Anterior cingulate cortex (tissue), 58 donors: ENCODE measurements around the gene CDH13.

Source experiments
- DNase-seq, 58 donors: peaks; one replicate each; lab custom pipeline; 2025; lab: John Stamatoyannopoulos, UW

Gene CDH13

DNA sequence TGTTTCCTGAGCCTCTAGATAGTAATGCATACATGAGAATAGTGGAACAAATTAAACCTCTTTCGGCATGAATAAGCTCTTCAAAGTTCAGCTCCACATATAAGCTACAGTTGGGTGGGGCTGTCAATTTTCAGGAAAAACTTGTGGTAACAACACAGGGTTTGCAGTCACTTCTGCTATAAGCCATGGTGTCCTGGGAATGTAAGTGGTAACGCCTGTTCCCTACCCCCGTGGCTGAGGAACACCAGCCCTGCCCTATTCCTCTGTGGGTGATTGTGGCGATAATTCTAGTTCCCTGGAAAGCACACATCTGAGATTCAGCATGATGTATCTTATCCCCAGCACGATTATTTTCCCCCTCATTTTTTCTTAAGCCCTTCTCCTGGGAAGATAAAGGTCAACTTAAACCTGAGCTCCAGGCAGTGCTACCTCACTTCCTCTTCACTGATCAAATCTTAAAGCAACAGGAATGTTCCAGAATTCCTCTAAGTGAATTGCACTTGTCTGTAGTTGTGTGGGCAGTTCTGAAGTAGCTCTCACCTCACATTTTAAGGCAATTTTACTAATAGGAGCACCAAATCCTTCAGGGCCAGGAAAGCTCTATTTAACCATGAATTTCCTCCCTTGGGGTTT is 680.3 kb downstream of the CDH13 start:
- DNase-seq: no peak

DNA sequence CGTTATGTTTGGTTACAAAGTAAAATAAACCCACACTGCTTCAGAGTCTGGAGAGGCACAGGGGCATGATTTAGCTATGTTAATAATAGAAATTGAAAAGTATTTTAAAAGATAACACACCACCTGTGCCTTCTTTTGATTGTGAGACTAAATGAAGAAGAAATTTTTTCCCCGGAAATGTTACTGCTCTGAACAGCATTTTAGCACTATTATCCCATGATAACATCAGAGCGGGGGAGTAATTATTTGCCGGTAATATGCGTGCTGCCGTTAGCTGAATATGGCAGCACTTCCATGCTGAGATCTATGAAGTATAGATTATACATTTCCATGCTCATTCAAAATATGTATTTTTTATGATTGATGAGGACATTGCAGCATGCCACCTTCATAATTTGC is 680.8 kb downstream of the CDH13 start:
- DNase-seq: no peak

DNA sequence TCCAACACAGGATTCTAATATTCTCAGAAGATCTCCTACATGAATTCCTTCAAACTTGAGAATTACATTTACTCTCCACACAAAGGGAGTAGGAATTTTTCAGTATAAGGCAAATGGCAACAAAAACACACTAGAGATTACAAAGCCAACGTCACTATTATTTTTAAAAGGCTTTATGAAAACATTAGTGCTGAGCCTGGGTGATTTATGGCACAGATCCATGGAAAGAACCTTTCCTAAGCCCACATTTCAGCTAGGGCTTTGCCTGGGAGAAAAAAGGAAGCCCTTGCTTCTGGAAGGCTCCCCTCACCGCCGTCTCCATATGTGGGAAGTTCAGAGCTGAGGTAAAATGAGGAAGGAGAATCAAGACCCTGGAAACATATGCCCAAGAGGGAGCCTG is 681.6 kb downstream of the CDH13 start:
- no peak for DNase-seq

DNA sequence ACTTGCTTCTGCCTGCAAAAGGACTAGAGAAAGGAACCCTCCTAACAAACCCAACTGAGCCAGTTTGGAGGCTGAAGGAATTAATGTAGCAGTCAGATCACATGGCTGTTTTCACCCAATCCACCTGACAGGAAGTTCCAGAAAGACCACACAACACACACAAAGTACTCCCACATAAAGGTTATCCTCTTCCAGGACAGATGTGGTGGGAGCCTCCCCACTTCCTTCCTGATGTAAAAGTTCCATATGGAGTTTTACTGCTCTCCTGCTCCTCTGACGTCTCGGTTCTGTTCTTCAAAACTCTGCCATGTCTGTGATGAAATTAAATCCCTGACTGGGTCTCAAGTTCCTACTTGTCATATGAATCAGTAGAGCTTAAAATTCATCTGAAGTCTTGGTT is 684.0 kb downstream of the CDH13 start:
- no peak for DNase-seq

DNA sequence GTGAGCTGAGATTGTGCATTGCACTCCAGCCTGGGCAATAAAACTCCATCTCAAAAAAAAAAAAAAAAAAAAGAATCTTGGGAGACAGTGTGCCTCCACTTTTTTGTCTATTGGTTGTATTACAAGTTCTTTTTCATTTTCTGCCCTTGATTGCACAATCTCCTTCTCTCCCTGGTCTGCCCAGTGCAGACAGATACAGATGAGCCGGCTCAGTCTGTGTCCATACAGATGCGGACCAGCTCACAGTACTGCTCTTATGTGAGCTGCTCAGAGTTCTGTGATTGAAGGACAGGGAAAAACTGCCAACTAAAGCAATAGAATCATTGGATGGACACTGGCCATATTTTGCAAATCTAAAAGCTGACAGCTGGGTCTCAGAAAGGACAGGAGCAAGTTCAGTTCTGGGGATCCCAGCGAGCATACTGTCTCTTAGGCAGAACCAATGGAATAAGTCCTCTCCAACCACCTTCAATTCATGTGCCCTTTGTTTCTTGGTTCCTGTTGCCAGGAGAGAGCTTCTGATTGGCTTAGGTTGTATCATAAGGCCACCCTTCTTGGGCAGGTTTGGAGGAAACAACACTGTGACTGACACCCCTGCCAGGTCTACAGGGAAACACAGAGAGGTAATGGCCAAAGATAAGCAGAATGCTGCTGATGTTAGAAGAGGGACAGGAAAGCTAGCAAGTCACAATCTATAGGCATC is 685.4 kb downstream of the CDH13 start:
- DNase-seq: peak in 3 of 58 donors; percentile 1 to 8 (median 6)

DNA sequence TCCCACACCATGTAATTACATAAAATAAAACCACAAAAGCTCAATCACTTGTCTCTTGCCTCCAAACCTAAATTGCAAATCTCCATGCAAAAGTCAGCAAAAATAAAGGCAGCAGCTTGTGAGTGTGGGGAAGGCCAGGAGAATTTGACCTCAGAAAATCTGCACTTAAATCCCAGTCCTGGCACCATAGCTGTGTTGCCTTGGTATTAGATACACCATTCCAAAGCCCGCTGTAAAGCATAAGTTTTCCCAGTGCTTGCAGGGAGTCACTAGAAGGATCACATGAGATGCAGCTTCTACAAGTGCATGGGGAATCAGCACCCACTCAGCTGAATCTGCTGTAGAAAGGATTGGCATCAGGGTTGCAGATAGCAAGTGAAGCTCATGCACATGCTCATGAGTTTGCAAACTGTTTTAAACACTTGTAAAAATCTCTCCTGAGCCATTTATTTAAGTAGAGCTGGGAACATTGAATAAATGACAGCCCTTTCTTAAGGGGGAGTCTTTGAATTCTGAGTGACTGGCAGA is 686.0 kb downstream of the CDH13 start:
- peak in 2 of 58 donors; percentile 7 to 8 for DNase-seq

DNA sequence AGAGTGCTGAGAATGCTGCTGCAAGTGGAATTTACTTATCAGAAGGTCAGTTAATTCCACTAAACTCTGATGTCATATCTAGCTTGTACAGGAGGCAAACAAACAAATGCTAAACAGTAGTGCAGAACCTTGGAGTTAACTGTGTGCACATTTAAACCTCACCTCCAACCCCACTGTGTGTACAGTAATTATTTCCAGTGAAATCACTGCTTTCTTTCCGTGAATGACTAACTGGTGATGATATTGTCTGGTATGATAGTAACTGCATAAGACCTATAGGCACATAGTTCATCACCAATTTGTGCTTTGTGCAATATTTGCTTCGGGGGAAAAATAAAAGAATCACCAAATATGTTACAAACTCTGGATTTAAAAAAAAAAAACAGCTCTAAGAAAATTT is 688.5 kb downstream of the CDH13 start:
- DNase-seq: no peak

DNA sequence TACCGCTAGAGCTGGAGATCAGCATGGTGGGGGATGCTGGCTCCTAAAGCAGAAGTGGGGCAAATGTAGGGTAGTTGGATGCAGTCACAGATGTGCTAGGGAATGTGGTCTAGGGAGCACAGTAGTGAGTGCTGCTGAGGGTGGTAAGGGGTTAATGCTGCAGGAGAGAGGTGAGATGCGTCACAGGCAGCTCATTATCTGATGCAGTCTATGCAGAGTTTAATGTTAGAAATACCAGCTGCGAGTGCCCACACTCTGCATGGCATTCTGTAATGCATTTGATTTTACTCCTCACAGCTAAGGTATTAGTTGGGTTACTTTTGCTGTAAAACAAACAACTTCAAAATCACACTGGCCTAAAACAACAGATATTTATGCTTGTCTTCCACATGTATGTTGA is 689.7 kb downstream of the CDH13 start:
- peak in 2 of 58 donors; percentile 8 for DNase-seq

DNA sequence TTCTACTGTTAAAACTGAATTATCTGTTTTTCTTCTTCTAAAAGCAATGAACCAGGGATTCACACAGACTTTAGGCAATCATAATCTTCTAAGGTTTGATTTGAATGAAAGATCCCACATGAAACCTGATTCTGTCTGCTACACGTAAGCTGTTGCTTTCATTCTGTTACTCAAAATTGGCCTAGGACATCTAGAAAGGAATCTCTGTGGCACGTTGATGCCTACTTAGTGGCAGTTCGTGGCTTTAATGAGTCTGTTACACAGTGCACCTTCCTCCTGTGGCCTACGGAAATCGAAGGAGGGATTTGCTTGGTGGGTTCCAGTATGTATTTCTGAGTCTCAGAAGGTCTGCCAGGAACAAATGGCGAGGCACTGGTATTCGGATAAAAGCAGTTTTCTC is 691.6 kb downstream of the CDH13 start:
- DNase-seq: no peak

DNA sequence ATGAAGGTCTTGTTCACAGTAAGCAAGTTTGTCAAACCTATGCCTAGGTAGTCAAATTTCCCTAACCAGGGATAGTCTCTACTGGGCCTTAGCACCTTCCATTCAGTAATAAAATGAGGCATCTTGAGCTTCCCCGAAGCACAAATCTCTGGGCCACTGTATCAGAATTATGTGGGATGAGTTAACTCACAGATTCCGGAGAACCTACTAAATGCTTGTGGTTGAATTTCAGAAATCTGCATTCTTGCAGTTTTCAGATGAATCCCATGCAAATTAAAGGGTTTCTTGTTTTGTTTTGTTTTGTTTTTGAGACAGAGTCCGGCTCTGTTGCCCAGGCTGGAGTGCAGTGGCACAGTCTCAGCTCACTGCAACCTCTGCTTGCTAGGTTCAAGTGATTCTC is 702.2 kb downstream of the CDH13 start:
- DNase-seq: no peak

DNA sequence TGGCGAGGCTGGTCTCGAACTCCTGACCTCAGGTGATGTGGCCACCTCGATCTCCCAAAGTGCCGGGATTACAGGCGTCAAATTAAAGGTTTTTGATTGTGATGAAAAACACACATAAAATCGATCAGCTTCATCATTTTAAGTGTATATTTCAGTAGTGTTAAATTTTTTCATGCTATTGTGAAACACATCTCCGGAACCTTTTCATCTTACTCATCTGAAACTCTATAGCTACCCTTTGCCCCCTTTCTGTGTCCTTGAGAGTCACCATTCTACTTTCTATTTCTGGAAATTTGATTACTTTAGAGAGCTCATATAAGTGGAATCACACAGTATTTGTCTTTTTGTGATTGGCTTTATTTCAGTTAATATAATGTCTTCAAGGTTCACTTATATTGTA is 702.7 kb downstream of the CDH13 start:
- no peak for DNase-seq

DNA sequence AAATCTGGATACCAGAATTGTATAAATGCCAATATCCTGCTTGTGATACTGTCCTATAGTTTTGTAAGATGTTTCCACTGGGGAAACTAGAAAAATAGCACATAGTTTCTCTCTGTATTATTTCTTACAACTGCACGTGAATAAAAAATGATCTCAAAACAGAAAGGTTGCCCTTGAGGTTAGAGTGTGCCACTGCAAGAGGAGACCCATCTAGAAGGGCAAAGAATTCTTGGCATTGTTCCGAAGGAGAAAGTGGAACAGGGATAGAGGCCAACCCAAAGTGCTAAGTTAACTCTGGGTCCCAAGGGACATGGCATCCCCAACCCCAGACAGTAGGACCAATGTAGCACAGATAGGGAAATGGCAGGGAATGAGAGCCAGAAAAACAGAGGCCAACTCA is 703.5 kb downstream of the CDH13 start:
- no peak for DNase-seq

DNA sequence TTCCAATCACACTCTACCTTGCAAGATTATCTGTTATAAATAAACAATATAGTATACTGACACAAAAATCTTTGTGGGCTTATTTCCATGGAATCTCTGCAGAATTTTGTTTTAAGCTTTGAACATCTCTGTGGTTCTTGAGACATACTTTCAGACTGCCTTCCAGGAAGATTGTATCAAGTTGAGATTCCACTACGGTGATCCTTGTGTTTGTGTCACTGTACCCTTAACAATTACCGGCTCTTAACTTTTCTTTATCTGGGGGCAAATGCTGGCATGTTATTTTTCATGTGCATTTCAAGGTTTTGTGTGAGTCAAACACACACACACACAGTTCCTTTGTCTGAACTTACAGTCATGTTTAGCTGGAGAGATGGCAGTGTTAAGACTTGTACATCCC is 708.3 kb downstream of the CDH13 start:
- no peak for DNase-seq

DNA sequence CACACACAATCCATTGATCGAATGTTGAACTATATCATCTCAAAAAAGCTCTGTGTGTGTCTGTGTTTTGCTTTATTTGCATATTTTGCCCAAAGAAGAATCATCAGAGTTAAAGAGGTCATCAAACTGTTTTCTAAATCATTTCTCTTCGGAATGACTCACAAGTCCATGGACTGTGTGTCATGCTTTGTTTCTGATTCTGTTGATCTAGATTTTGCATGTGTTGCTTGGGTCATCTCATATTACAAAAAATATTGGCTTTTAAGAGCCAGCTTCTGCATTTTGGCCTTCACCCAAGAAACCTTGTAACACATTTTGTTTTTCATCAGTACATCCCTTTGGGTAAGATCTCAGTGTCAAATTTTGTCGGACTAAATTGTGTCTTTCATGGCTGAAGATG is 709.8 kb downstream of the CDH13 start:
- no peak for DNase-seq

DNA sequence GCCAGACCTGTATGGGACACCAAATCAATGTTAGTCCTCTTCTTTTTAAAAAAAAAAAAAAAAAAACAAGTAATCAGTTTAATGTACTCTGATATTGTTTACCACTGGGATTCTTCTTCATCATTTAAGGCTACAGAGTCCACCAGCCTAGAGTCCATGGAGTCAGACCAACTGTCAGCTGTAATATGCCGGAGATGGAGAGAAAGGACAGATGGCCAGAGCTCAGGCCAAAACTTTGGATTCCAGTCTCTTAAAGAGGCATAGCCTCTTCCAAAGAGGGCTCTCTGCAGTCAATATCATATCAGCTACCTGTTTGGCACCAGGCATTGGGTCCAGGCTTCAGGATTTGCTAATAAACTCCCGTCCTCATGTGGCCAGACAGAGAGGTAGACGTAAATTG is 711.4 kb downstream of the CDH13 start:
- no peak for DNase-seq

DNA sequence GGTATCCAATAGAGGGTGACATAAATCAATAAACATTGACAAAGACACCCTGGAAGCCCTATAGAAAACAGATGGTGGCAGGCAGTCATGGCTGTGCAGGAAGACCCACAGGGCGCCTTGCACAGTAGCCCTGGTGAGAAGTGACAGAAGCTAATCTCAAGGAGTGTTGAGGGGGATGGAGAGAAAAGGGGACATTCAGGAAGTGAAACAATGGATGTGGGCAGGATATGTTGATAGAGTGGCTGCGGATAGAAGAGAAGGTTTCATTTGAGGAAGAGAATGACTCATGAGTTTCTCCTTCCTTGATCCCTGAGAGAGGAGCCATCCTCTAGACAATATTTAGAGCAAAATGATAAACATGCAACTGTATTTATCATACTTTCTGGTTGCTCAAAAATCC is 712.2 kb downstream of the CDH13 start:
- DNase-seq: no peak

DNA sequence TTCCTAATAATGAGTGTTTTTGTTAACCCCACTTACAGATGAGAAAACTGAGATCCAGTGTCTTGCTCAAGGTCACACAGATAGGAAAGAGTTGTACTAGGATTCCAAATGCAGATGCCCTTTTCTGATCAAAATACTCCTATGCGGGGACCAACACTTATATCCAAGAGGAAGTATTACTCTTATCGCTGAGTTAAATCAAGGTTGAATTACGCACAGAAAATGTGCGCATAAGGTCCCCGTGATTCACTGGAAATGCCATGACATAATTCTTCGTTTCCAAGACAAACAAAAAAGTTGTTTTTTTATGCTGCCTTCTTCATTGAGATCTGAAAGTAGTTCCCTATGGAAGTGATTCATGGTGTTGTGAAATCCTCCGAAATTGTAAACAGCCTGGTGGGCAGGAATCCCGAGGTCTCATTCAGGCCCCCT is 717.2 kb downstream of the CDH13 start:
- no peak for DNase-seq

DNA sequence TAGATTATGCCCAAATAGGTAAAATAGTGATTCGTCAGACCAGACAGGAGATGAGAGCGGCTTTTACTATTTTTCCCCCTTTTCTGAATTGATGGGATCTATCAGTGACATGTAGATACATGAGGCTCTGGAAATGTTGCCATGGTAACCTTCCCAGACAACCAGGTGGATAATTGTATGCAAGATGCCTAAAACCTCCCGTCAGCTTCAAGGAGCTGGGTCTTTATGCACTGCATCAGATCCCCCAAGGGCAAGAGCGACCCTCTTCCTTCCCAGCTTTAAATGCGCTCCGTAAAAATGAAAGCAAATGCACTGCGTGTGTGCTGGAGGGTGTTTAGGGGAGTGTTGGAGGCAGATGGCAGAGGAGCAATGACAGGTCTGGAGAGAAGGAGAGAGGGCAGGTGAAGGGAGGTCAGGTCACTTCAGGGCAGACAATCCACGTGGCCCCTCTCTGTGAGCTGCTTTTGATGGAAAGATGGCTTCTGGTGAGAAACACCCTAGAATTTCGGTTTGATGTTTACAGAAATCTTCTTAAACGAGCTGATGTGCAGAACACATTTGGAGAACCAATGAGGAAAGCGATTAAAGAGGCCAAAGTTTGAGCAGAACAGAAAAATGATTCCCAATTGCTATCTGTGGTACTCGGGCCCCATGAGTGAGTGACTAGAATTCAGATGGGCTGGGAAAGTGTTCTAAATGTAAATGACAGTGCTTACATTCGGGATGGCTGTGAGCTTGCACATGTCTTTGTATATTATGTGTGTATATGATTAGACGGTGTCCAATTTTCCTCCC is 719.3 kb downstream of the CDH13 start:
- DNase-seq: peak in 2 of 58 donors; percentile 8 to 26

DNA sequence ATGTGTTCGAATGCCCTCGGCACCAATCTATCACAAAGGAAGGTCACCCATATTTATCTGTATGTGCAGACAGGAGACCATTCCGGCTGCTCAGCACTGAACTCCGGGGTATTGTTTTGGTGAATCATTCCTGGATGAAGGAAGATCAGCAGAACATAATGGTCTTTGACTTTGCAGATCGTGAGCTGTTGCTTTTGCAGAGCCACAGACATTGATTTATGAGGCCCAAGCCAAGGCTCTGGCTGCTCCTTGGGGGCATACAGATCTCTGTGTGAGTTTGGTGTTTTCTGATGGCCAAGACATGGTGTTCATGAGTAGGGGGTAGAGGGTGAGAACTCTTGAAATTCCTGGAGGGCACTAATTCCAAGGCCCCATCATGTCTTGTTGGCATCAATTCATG is 722.2 kb downstream of the CDH13 start:
- no peak for DNase-seq

DNA sequence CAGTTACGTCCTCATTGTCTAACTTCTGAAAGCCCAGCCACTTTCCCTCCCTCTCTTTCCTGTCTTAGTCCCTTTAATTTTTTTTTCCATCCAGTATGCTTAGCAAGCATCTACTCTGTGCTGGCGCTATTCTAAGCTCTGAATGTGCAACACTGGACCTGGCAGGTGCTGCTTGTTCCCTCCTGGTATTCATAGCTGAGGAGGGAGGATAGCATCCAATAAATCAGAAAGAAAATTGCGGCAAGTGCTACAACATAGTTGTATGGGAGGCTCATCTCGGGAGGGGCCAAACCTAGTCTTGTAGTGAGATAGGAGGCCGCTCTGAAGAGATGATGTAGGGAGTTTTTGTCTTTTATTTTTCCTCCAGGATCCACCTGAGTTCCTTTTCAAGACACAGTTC is 723.7 kb downstream of the CDH13 start:
- DNase-seq: no peak

DNA sequence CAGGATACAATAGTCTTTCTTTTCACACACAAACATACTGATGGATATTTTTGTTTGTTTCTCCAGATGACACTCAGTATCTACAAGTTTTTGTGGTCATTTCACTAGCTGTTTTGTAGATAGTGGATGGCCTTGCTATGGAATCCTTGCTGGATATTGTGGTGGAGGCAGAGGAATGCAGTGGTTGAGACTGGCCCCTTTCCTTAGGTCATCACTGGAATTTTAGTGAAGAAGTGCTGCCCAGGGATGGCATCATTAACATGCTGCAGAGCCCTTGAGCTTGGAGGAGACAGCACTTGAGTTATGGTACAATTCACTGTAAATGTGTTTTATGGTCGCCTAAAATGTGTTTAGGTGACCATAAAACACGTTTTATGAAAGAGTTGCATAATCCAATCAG is 725.1 kb downstream of the CDH13 start:
- no peak for DNase-seq
